SIG-M5 treated with dmso at 0.1 percent for 504 hours (cell line): ENCODE results near the gene MYH2.

ENCODE experiments used
- DNase-seq: peaks from one replicate; lab custom pipeline; 2025; ENCODE audit not compliant: unreplicated experiment; lab: John Stamatoyannopoulos, UW

MYH2 gene

GRCh38 chr17:10516638-10517037, 32.8 kb downstream of the MYH2 start:
- no peak for DNase-seq

GRCh38 chr17:10516065-10516464, 33.4 kb downstream of the MYH2 start:
- DNase-seq: no peak

GRCh38 chr17:10513299-10514067, 36.0 kb downstream of the MYH2 start:
- no peak for DNase-seq

GRCh38 chr17:10512856-10513255, 36.6 kb downstream of the MYH2 start:
- no peak for DNase-seq

- no peak for DNase-seq
Measured at GRCh38 chr17:10499950-10500349, 49.5 kb downstream of the MYH2 start.

GRCh38 chr17:10492004-10492403, 57.5 kb downstream of the MYH2 start:
- no peak for DNase-seq

GRCh38 chr17:10482252-10482651, 67.2 kb downstream of the MYH2 start:
- DNase-seq: no peak

- DNase-seq: no peak
Measured at GRCh38 chr17:10477701-10478100, 71.8 kb downstream of the MYH2 start.

GRCh38 chr17:10474536-10474935, 74.9 kb downstream of the MYH2 start:
- DNase-seq: no peak

- DNase-seq: no peak
Measured at GRCh38 chr17:10471858-10472257, 77.6 kb downstream of the MYH2 start.
